Transverse colon (tissue), 4 donors: ENCODE results near the gene SCAND1.

ENCODE experiments used
- CTCF ChIP-seq, 5 experiments: fragments of 200-600 bp in 3 of 5; fragments of 450-650 bp in 2 of 5; sonication (generic) in 3 of 5; IDR thresholded peaks; 1 replicate in 2 of 5; 2 replicates in 3 of 5; pipeline ENCODE4 v1.5.1; 2016 to 2017; ENCODE audit warnings: antibody characterized with exemption in 5 of 5, inconsistent platforms in 3 of 5, mild to moderate bottlenecking in 2 of 5, moderate library complexity in 1 of 5
- EP300 ChIP-seq: sonication (generic); formaldehyde crosslinking; IDR thresholded peaks from one replicate; pipeline ENCODE4 v1.6.1; 2017; ENCODE audit warnings: antibody characterized with exemption, low read depth
- POLR2A ChIP-seq: fragments of 450-650 bp; IDR thresholded peaks from one replicate; pipeline ENCODE4 v1.6.1; 2016; ENCODE audit warnings: antibody characterized with exemption, mild to moderate bottlenecking, moderate library complexity
- POLR2AphosphoS5 ChIP-seq, 3 donors: sonication (generic); formaldehyde crosslinking; IDR thresholded peaks; one replicate each; pipeline ENCODE4 v1.6.1; 2016; ENCODE audit warnings: antibody characterized with exemption in 3 of 3

DNA sequence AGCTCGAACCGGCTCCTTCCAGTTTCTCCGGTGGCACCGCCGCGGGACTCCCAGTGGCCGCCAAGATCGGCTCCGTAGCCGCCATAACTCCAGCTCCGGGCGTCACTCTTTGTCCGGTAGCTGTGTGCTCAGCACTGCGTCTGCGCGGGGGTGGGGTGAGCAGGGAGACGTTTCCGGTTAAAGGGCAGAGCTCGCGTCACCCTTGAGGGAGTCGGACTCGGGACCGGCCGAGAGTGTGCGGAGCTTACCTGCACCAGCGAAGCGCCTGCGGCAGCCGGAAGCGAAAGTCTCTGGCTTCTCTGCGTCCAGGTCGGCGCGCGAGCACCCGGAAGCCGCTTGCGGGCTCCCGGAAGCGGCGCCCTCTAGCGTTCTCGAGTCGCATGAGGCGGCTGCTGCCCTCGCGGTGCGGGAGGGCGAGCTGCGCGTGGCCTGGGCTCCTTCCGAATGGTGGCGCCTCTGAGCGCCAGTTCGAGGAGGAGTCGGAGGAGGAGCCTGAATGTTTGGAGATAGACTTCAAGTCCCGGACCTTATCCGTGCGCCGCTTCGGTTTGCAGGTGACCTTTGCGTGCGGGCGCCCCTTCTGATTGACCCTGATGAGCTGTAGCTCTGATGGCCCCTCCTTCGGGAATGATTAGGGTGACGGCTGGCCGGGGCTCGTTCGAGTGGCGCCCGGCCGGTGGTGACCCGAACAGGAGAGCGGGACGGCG is at the start of gene SCAND1:
- TF ChIP-seq CTCF (IDR thresholded peaks at IDR 0.05) = peak; percentile 82 to 98 (median 93)
- TF ChIP-seq POLR2A = peak; percentile 96
- peak; percentile 75 to 92 (median 92) for TF ChIP-seq POLR2AphosphoS5 (IDR thresholded peaks at IDR 0.05)
- TF ChIP-seq EP300 = no peak
